IMR-90 (cell line): ENCODE measurements around the gene LYRM2. TPM values are rescaled to one million over a fixed set of nuclear protein-coding genes. Genes with fewer than 3 reads are reported as not detected.

Experiments
- ATAC-seq: fragments of 200-7000 bp; cut with Tn5 transposase; 2 replicates; pipeline ENCODE4 v1.9.1; 2020; ENCODE audit warnings: low read depth, mild to moderate bottlenecking, moderate library complexity
- BruUV-seq: library from RNA; stranded (reverse); fragments of 400-500 nt; replicated peaks from 2 replicates; lab custom pipeline; 2021; lab: Mats Ljungman, UMichigan
- CTCF ChIA-PET: fragments of 300-600 bp; formaldehyde crosslinking; extraction: SDS; loops from one replicate; lab custom pipeline; 2021; ENCODE audit warnings: antibody characterized with exemption; lab: Yijun Ruan, JAX
- POLR2A ChIA-PET: fragments of 300-600 bp; sonication (Branson Sonifier 250); formaldehyde crosslinking; loops from one replicate; lab custom pipeline; 2022; ENCODE audit warnings: antibody characterized with exemption; ENCODE audit not compliant: unreplicated experiment; lab: Charles Lee
- DNase-seq: peaks from one replicate; pipeline ENCODE4 v3.0.0; 2013
- H2AFZ ChIP-seq: replicated peaks from 2 replicates; pipeline ENCODE3; 2013; ENCODE audit warnings: low read length, mild to moderate bottlenecking; ENCODE audit not compliant: poor library complexity
- H2AK5ac ChIP-seq: 2 replicates; pipeline ENCODE4 v1.6.1; 2013; ENCODE audit warnings: low read depth, low read length, inconsistent platforms
- H2AK9ac ChIP-seq: replicated peaks from 2 replicates; pipeline ENCODE3; 2013; ENCODE audit warnings: mild to moderate bottlenecking, low read depth, low read length, moderate library complexity; ENCODE audit not compliant: poor library complexity
- H2BK120ac ChIP-seq: 2 replicates; pipeline ENCODE4 v1.6.1; 2013; ENCODE audit warnings: low read depth, low read length, inconsistent platforms
- H2BK15ac ChIP-seq: 3 replicates; pipeline ENCODE4 v1.6.1; 2013; ENCODE audit warnings: low read depth, low read length, inconsistent platforms
- H2BK20ac ChIP-seq: 2 replicates; pipeline ENCODE4 v1.6.1; 2013; ENCODE audit warnings: low read depth, mild to moderate bottlenecking, inconsistent platforms, low read length, moderate library complexity
- H2BK5ac ChIP-seq: 2 replicates; pipeline ENCODE4 v1.6.1; 2013; ENCODE audit warnings: mild to moderate bottlenecking, low read depth, low read length, inconsistent platforms; ENCODE audit not compliant: poor library complexity, severe bottlenecking
- H3K14ac ChIP-seq: replicated peaks from 2 replicates; pipeline ENCODE4 v1.6.1; 2013; ENCODE audit warnings: low read depth, low read length, inconsistent platforms
- H3K18ac ChIP-seq: 2 replicates; pipeline ENCODE4 v1.6.1; 2013; ENCODE audit warnings: low read depth, low read length, control low read depth
- H3K23ac ChIP-seq: 2 replicates; pipeline ENCODE4 v1.6.1; 2013; ENCODE audit warnings: low read depth, low read length, inconsistent platforms
- H3K27ac ChIP-seq: 2 replicates; pipeline ENCODE4 v1.5.1; 2013; ENCODE audit warnings: mild to moderate bottlenecking, control low read depth, low read length; ENCODE audit not compliant: insufficient read depth
- H3K27me3 ChIP-seq: 2 replicates; pipeline ENCODE4 v1.6.1; 2013; ENCODE audit warnings: low read length; ENCODE audit not compliant: control insufficient read depth, insufficient read depth
- H3K36me3 ChIP-seq: 2 replicates; pipeline ENCODE4 v1.6.1; 2013; ENCODE audit warnings: low read length, mixed read lengths; ENCODE audit not compliant: control insufficient read depth, insufficient read depth
- H3K4ac ChIP-seq: 2 replicates; pipeline ENCODE4 v1.6.1; 2013; ENCODE audit warnings: low read depth, low read length, inconsistent platforms
- H3K4me1 ChIP-seq: 2 replicates; pipeline ENCODE4 v1.6.1; 2013; ENCODE audit warnings: low read length, mixed read lengths; ENCODE audit not compliant: control insufficient read depth, insufficient read depth
- H3K4me2 ChIP-seq: 2 replicates; pipeline ENCODE4 v1.6.1; 2013; ENCODE audit warnings: low read depth, mild to moderate bottlenecking, control low read depth, low read length, moderate library complexity
- H3K4me3 ChIP-seq: 2 replicates; pipeline ENCODE4 v1.5.1; 2013; ENCODE audit warnings: low read depth, mild to moderate bottlenecking, control low read depth, low read length, moderate library complexity; ENCODE audit not compliant: insufficient read depth
- H3K56ac ChIP-seq: 2 replicates; pipeline ENCODE4 v1.6.1; 2013; ENCODE audit warnings: low read length, inconsistent platforms; ENCODE audit not compliant: insufficient read depth; ENCODE audit errors: extremely low read depth
- H3K79me1 ChIP-seq, 2 experiments: 2 replicates each; pipeline ENCODE4 v1.6.1; 2013; ENCODE audit warnings: low read length in 2 of 2, inconsistent platforms in 1 of 2, low read depth in 1 of 2
- H3K9ac ChIP-seq: 2 replicates; pipeline ENCODE4 v1.6.1; 2013; ENCODE audit warnings: low read depth, low read length, control low read depth
- H3K9me1 ChIP-seq: 2 replicates; pipeline ENCODE4 v1.6.1; 2013; ENCODE audit warnings: low read length, inconsistent platforms; ENCODE audit not compliant: insufficient read depth
- H3K9me3 ChIP-seq: 2 replicates; pipeline ENCODE4 v1.6.1; 2013; ENCODE audit warnings: low read length; ENCODE audit not compliant: control insufficient read depth, insufficient read depth
- H4K20me1 ChIP-seq: 2 replicates; pipeline ENCODE4 v1.6.1; 2013; ENCODE audit warnings: low read length, inconsistent platforms; ENCODE audit not compliant: insufficient read depth
- H4K5ac ChIP-seq: 2 replicates; pipeline ENCODE4 v1.6.1; 2013; ENCODE audit warnings: mild to moderate bottlenecking, low read depth, low read length, control low read depth
- H4K8ac ChIP-seq, 2 experiments: 2 replicates each; pipeline ENCODE4 v1.6.1; 2013; ENCODE audit warnings: low read depth in 2 of 2, low read length in 2 of 2, control low read depth in 1 of 2, inconsistent platforms in 1 of 2
- H4K91ac ChIP-seq: 2 replicates; pipeline ENCODE4 v1.6.1; 2013; ENCODE audit warnings: low read depth, low read length, inconsistent platforms; ENCODE audit not compliant: insufficient read depth
- CHD1 ChIP-seq: IDR thresholded peaks from 2 replicates; pipeline ENCODE4 v1.6.1; 2012; ENCODE audit warnings: low read depth, low read length, improper control_type of control experiment
- FOS ChIP-seq: fragments of 150-350 bp; IDR thresholded peaks from 2 replicates; pipeline ENCODE4 v1.6.1; 2016; ENCODE audit warnings: low read depth, low read length
- MAZ ChIP-seq: IDR thresholded peaks from 2 replicates; pipeline ENCODE4 v1.6.1; 2012; ENCODE audit warnings: low read depth, mild to moderate bottlenecking, low read length, improper control_type of control experiment, moderate library complexity, borderline replicate concordance
- MXI1 ChIP-seq: IDR thresholded peaks from 2 replicates; pipeline ENCODE4 v1.6.1; 2012; ENCODE audit warnings: low read depth, mild to moderate bottlenecking, low read length, moderate library complexity, borderline replicate concordance
- NFE2L2 ChIP-seq: fragments of 150-350 bp; IDR thresholded peaks from 2 replicates; pipeline ENCODE4 v1.6.1; 2016; ENCODE audit warnings: low read depth, mild to moderate bottlenecking, low read length
- POLR2A ChIP-seq: IDR thresholded peaks from 2 replicates; pipeline ENCODE4 v1.6.1; 2012; ENCODE audit warnings: mild to moderate bottlenecking, low read depth, low read length
- RAD21 ChIP-seq: IDR thresholded peaks from 2 replicates; pipeline ENCODE4 v1.6.1; 2012; ENCODE audit warnings: low read length, improper control_type of control experiment
- SMC3 ChIP-seq: fragments of 150-350 bp; IDR thresholded peaks from 2 replicates; pipeline ENCODE4 v1.6.1; 2016; ENCODE audit warnings: low read depth, mild to moderate bottlenecking, antibody characterized with exemption, low read length, moderate library complexity
- USF2 ChIP-seq: fragments of 150-350 bp; IDR thresholded peaks from 2 replicates; pipeline ENCODE4 v1.6.1; 2017; ENCODE audit warnings: mild to moderate bottlenecking, antibody characterized with exemption, low read length, low read depth
- WGBS, 2 experiments: methylation state at CpG; one replicate each; pipeline versions ENCODE4 v1.1.5 to v1.1.7; 2013; ENCODE audit warnings: missing lambda C conversion rate in 2 of 2; ENCODE audit not compliant: insufficient read length in 1 of 2; ENCODE audit errors: extremely low coverage in 2 of 2; 5-methylcytosine and 5-hydroxymethylcytosine counted together
- dilution Hi-C: fragments of 300-500 bp; cut with HindIII; formaldehyde crosslinking; loops from one replicate; pipeline ENCODE4 v1.14.3; 2018; ENCODE audit warnings: low sequenced_read_pairs; ENCODE audit not compliant: unreplicated experiment
- in situ Hi-C: fragments of 300-500 bp; cut with MboI; formaldehyde crosslinking; loops from 3 replicates; pipeline ENCODE4 v1.14.3; 2019; ENCODE audit warnings: low sequenced_read_pairs, inconsistent platforms, mixed read lengths
- intact Hi-C: fragments of 100-400 bp; cut with micrococcal nuclease; formaldehyde crosslinking; loops from 2 replicates; pipeline ENCODE4 v1.10.0; 2022
- polyA plus RNA-seq, 3 experiments: library from polyadenylated mRNA; depleted of rRNA; stranded (reverse); fragments of >200 nt; gene quantifications; 2 replicates each; pipeline ENCODE4 v1.2.3, GENCODE V29; 2012; ENCODE audit warnings: low replicate concordance in 1 of 3
- total RNA-seq: library from RNA; depleted of rRNA; stranded (reverse); fragments of >200 nt; gene quantifications from 2 replicates; pipeline ENCODE4 v1.2.3, GENCODE V29; 2012

The LYRM2 gene
- total and polyA plus RNA-seq, 2 of the 4 experiments (the other 2 are of a cell fraction), result 14.0 to 24.0 TPM

GRCh38 chr6:89680150-89680549, 41.6 kb upstream of the LYRM2 start:
- Histone ChIP-seq H3K4me2 (no peak overlapping the region), H3K4ac (no peak overlapping the region), H2AK9ac (no peak overlapping the region), H3K56ac (no peak overlapping the region), H3K79me1 (no peaks in the 10 kb centered on the region), H2AK5ac (no peak overlapping the region), H3K18ac (no peak overlapping the region), H4K8ac (no peak overlapping the region), H3K4me1 (peaks cover 3% of the 10 kb centered on the region; the same call in 1 of the 2 replicates), H4K91ac (no peak overlapping the region), H2AFZ (no peak overlapping the region), H3K9me3 (no peaks in the 10 kb centered on the region), H3K9ac (no peak overlapping the region), H2BK20ac (no peak overlapping the region), H3K36me3 (peaks cover 49% of the 10 kb centered on the region), H2BK15ac (no peak overlapping the region), H3K4me3 (no peak overlapping the region), H3K23ac (no peak overlapping the region), H3K27ac (no peak overlapping the region), H4K20me1 (no peaks in the 10 kb centered on the region), H2BK5ac (no peak overlapping the region), H2BK120ac (no peak overlapping the region), H3K27me3 (no peaks in the 10 kb centered on the region), H3K14ac (no peak overlapping the region), H3K9me1 (peaks cover 3% of the 10 kb centered on the region), H4K5ac (no peak overlapping the region)
- dilution Hi-C loops, result no loop called here
- POLR2A ChIA-PET, result no interaction called here
- TF ChIP-seq MAZ, result no peak
- no peak for TF ChIP-seq FOS
- no peak for TF ChIP-seq NFE2L2
- TF ChIP-seq SMC3, result no peak
- TF ChIP-seq MXI1, result no peak
- no peak for TF ChIP-seq CHD1
- TF ChIP-seq POLR2A, result no peak
- TF ChIP-seq RAD21, result no peak
- no peak for TF ChIP-seq USF2
- 100% methylated on average over 1 of the region's 2 CpGs; no CpG with 5 or more reads in 1 of the 2 experiments for WGBS, 2 experiments
- CTCF ChIA-PET, result no interaction called here
- in situ Hi-C loops, result no loop called here
- ATAC-seq (no peak), DNase-seq (no peak)
- no TSS peak for BruUV-seq
- intact Hi-C loops, result no loop called here
